Panc1 (cell line): Measurements from ENCODE around the gene WSCD1.

Experiments used
- CTCF ChIP-seq: fragments of 450-650 bp; IDR thresholded peaks from 2 replicates; pipeline ENCODE4 v1.5.1; 2017; ENCODE audit warnings: mild to moderate bottlenecking
- POLR2AphosphoS5 ChIP-seq: IDR thresholded peaks from 2 replicates; pipeline ENCODE4 v1.6.1; 2012; ENCODE audit warnings: mild to moderate bottlenecking, low read depth, low read length, moderate library complexity
- REST ChIP-seq, 2 experiments: IDR thresholded peaks; 2 replicates each; pipeline ENCODE4 v1.6.1; 2011 to 2012; ENCODE audit warnings: low read depth in 2 of 2, control low read depth in 1 of 2, low read length in 1 of 2, mild to moderate bottlenecking in 1 of 2, moderate library complexity in 1 of 2; ENCODE audit not compliant: insufficient read depth in 1 of 2
- SIN3A ChIP-seq: IDR thresholded peaks from 2 replicates; pipeline ENCODE4 v1.6.1; 2012; ENCODE audit warnings: low read depth, mild to moderate bottlenecking, low read length, moderate library complexity, borderline replicate concordance; ENCODE audit not compliant: insufficient read depth

- TF ChIP-seq CTCF (no peak), POLR2AphosphoS5 (no peak), SIN3A (no peak), REST (IDR thresholded peaks at IDR 0.05; ENCODE audit: insufficient read depth in 1 of 2, low read depth in 2 of 2, low read length in 1 of 2) (no peak)
These were observed 3.1 kb upstream of the WSCD1 start for GRCh38 chr17:6067060-6067459.
